Neural progenitor cell (in vitro differentiated cells): ENCODE measurements around the gene RALGAPA1. TPM values are rescaled to one million over a fixed set of nuclear protein-coding genes. Genes with fewer than 3 reads are reported as not detected.

ENCODE experiments used
- DNase-seq: peaks from one replicate; pipeline ENCODE4 v3.0.0-alpha.2; 2016; ENCODE audit warnings: low spot score
- H2AFZ ChIP-seq: fragments of 200-600 bp; sonication (generic); replicated peaks from 2 replicates; pipeline ENCODE4 v1.6.1; 2016; ENCODE audit warnings: antibody characterized with exemption
- H3F3A ChIP-seq: fragments of 200-600 bp; sonication (generic); 2 replicates; pipeline ENCODE4 v1.6.1; 2016; ENCODE audit warnings: antibody characterized with exemption, low read depth
- H3K27ac ChIP-seq: fragments of 200-600 bp; sonication (generic); 2 replicates; pipeline ENCODE4 v1.5.1; 2016; ENCODE audit warnings: mild to moderate bottlenecking
- H3K27me3 ChIP-seq: fragments of 200-600 bp; sonication (generic); 2 replicates; pipeline ENCODE4 v1.6.1; 2016; ENCODE audit warnings: mild to moderate bottlenecking, moderate library complexity
- H3K36me3 ChIP-seq: fragments of 200-600 bp; sonication (generic); 2 replicates; pipeline ENCODE4 v1.5.1; 2016
- H3K4me1 ChIP-seq: fragments of 200-600 bp; sonication (generic); 2 replicates; pipeline ENCODE4 v1.6.1; 2016; ENCODE audit warnings: mixed run types
- H3K4me2 ChIP-seq: fragments of 200-600 bp; sonication (generic); 2 replicates; pipeline ENCODE4 v1.6.1; 2016
- H3K4me3 ChIP-seq: fragments of 200-600 bp; sonication (generic); 2 replicates; pipeline ENCODE4 v1.5.1; 2016
- H3K79me2 ChIP-seq: fragments of 200-600 bp; sonication (generic); 2 replicates; pipeline ENCODE4 v1.6.1; 2016; ENCODE audit warnings: low read depth
- H3K9ac ChIP-seq: fragments of 200-600 bp; sonication (generic); 2 replicates; pipeline ENCODE4 v1.6.1; 2016
- H3K9me3 ChIP-seq: fragments of 200-600 bp; sonication (generic); 2 replicates; pipeline ENCODE4 v1.5.1; 2016; ENCODE audit warnings: low read depth
- H4K20me1 ChIP-seq: fragments of 200-600 bp; sonication (generic); 2 replicates; pipeline ENCODE4 v1.6.1; 2016; ENCODE audit warnings: low read depth
- H3K27ac Mint-ChIP-seq: 3 replicates; pipeline ENCODE4 v1.8.0; 2021; ENCODE audit warnings: mixed read lengths
- H3K27me3 Mint-ChIP-seq: 2 replicates; pipeline ENCODE4 v1.8.0; 2022; ENCODE audit warnings: low read depth, mild to moderate bottlenecking, inconsistent platforms, moderate library complexity, mixed read lengths; ENCODE audit not compliant: insufficient read depth
- H3K36me3 Mint-ChIP-seq: 3 replicates; pipeline ENCODE4 v1.8.0; 2021; ENCODE audit warnings: mixed read lengths
- H3K4me1 Mint-ChIP-seq: 3 replicates; pipeline ENCODE4 v1.8.0; 2021; ENCODE audit warnings: mixed read lengths
- H3K4me3 Mint-ChIP-seq: 3 replicates; pipeline ENCODE4 v1.8.0; 2021; ENCODE audit warnings: mild to moderate bottlenecking, moderate library complexity, mixed read lengths
- H3K9me3 Mint-ChIP-seq: 3 replicates; pipeline ENCODE4 v1.8.0; 2020; ENCODE audit warnings: mixed read lengths
- EZH2 ChIP-seq: fragments of 200-600 bp; sonication (generic); IDR thresholded peaks from 2 replicates; pipeline ENCODE4 v1.6.1; 2017; ENCODE audit warnings: antibody characterized with exemption, mild to moderate bottlenecking, moderate library complexity
- EZH2phosphoT487 ChIP-seq: fragments of 200-600 bp; sonication (generic); IDR thresholded peaks from 2 replicates; pipeline ENCODE4 v1.6.1; 2017; ENCODE audit warnings: antibody characterized with exemption
- total RNA-seq: library from RNA; depleted of rRNA; stranded (reverse); fragments of >200 nt; gene quantifications from 2 replicates; pipeline ENCODE4 v1.2.3, GENCODE V29; 2015; ENCODE audit warnings: low replicate concordance
- TF ChIP-seq, protein P1 (sequence below): fragments of 200-600 bp; sonication (generic); IDR thresholded peaks from 2 replicates; pipeline ENCODE4 v1.5.1; 2017; ENCODE audit warnings: antibody characterized with exemption, mild to moderate bottlenecking

Gene RALGAPA1
- total RNA-seq, 1 donor from 2014 or later, result 31.7 TPM

GRCh38 chr14:35576856-35577255 lies 232.2 kb downstream of the RALGAPA1 start:
- H3K36me3 Mint-ChIP-seq, result peaks cover 2% of the 10 kb centered on the region

GRCh38 chr14:35576260-35576659 lies 232.8 kb downstream of the RALGAPA1 start:
- H3K36me3 ChIP-seq, result no peaks in the 10 kb centered on the region
- no peak overlapping the region for H3K4me3 Mint-ChIP-seq
- H3K9me3 Mint-ChIP-seq, result no peaks in the 10 kb centered on the region
- no peak overlapping the region for H3K4me3 ChIP-seq
- no peak for DNase-seq
- H3K4me2 ChIP-seq, result no peak overlapping the region
- no peaks in the 10 kb centered on the region for H4K20me1 ChIP-seq
- no peaks in the 10 kb centered on the region for H3F3A ChIP-seq
- peaks cover under 1% of the 10 kb centered on the region for H3K27me3 Mint-ChIP-seq
- H3K36me3 Mint-ChIP-seq, result peaks cover 2% of the 10 kb centered on the region
- H3K79me2 ChIP-seq, result no peaks in the 10 kb centered on the region
- H3K9ac ChIP-seq, result no peak overlapping the region
- no peaks in the 10 kb centered on the region for H3K27me3 ChIP-seq
- H3K27ac ChIP-seq, result no peak overlapping the region
- H3K27ac Mint-ChIP-seq, result no peak overlapping the region
- no peak overlapping the region for H2AFZ ChIP-seq
- H3K4me1 Mint-ChIP-seq, result peaks cover 3% of the 10 kb centered on the region
- no peaks in the 10 kb centered on the region for H3K9me3 ChIP-seq
- H3K4me1 ChIP-seq, result no peaks in the 10 kb centered on the region
- TF ChIP-seq, protein P1, sequence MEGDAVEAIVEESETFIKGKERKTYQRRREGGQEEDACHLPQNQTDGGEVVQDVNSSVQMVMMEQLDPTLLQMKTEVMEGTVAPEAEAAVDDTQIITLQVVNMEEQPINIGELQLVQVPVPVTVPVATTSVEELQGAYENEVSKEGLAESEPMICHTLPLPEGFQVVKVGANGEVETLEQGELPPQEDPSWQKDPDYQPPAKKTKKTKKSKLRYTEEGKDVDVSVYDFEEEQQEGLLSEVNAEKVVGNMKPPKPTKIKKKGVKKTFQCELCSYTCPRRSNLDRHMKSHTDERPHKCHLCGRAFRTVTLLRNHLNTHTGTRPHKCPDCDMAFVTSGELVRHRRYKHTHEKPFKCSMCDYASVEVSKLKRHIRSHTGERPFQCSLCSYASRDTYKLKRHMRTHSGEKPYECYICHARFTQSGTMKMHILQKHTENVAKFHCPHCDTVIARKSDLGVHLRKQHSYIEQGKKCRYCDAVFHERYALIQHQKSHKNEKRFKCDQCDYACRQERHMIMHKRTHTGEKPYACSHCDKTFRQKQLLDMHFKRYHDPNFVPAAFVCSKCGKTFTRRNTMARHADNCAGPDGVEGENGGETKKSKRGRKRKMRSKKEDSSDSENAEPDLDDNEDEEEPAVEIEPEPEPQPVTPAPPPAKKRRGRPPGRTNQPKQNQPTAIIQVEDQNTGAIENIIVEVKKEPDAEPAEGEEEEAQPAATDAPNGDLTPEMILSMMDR, result no peak
- TF ChIP-seq EZH2 (no peak), EZH2phosphoT487 (no peak)

More at GRCh38 chr14:35576856-35577255, 232.2 kb downstream of the RALGAPA1 start:
- no peak for TF ChIP-seq EZH2
- TF ChIP-seq, protein P1, result no peak
- Mint-ChIP-seq H3K27me3 (no peaks in the 10 kb centered on the region), H3K27ac (no peak overlapping the region), H3K4me3 (no peak overlapping the region), H3K4me1 (peaks cover 3% of the 10 kb centered on the region), H3K9me3 (no peaks in the 10 kb centered on the region)
- no peaks in the 10 kb centered on the region for H3K9me3 ChIP-seq
- H4K20me1 ChIP-seq, result no peaks in the 10 kb centered on the region
- no peak overlapping the region for H3K4me2 ChIP-seq
- no peaks in the 10 kb centered on the region for H3K27me3 ChIP-seq
- no peaks in the 10 kb centered on the region for H3K79me2 ChIP-seq
- H3K4me1 ChIP-seq, result no peaks in the 10 kb centered on the region
- DNase-seq, result no peak
- H3K4me3 ChIP-seq, result no peak overlapping the region
- no peak overlapping the region for H3K27ac ChIP-seq
- no peaks in the 10 kb centered on the region for H3K36me3 ChIP-seq
- H3K9ac ChIP-seq, result no peak overlapping the region
- H3F3A ChIP-seq, result no peaks in the 10 kb centered on the region
- no peak overlapping the region for H2AFZ ChIP-seq

DNA sequence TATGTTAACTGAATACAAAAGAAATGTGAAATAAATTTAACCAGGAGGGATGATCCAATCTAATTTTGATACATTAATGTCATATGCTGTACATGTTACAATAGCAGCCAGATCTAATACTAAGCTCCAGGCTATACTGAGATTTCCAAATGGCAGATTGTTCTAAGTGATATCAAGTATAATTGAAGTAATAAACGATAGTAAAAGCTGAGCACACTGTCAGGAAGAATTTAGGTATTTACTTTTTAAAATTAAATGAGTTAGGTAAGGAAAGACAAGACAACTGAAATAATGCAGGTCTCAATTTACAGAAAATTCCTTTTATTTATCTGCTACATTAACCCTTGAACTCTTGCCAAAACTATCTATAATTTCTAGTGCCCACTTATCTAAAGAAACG lies 235.2 kb downstream of the RALGAPA1 start:
- no peak overlapping the region for H3K4me3 Mint-ChIP-seq
- peaks cover 9% of the 10 kb centered on the region for H3K4me1 ChIP-seq
- H3K27ac ChIP-seq, result no peak overlapping the region
- no peaks in the 10 kb centered on the region for H3K79me2 ChIP-seq
- TF ChIP-seq, protein P1, result no peak
- TF ChIP-seq EZH2phosphoT487 (no peak), EZH2 (no peak)
- H3K36me3 Mint-ChIP-seq, result peaks cover under 1% of the 10 kb centered on the region
- H3K4me3 ChIP-seq, result no peak overlapping the region
- no peaks in the 10 kb centered on the region for H3K9me3 ChIP-seq
- no peaks in the 10 kb centered on the region for H4K20me1 ChIP-seq
- no peak overlapping the region for H3K9ac ChIP-seq
- H3K27me3 Mint-ChIP-seq, result peaks cover 2% of the 10 kb centered on the region
- no peak for DNase-seq
- H3K27ac Mint-ChIP-seq, result no peak overlapping the region
- no peak overlapping the region for H3K4me2 ChIP-seq
- peaks cover 3% of the 10 kb centered on the region for H3K4me1 Mint-ChIP-seq
- H2AFZ ChIP-seq, result no peak overlapping the region
- no peaks in the 10 kb centered on the region for H3K36me3 ChIP-seq
- peaks cover 8% of the 10 kb centered on the region for H3F3A ChIP-seq
- no peaks in the 10 kb centered on the region for H3K9me3 Mint-ChIP-seq
- no peaks in the 10 kb centered on the region for H3K27me3 ChIP-seq
